ENCODE data around the gene SLC22A4.
A peak's percentile ranks its signal among the peaks of the same experiment; 100 is the strongest.

SLC22A4 gene

GRCh38 chr5:132300577-132301343 is 6.6 kb downstream of the SLC22A4 start:
- no peak for DNase-seq (ENCODE audit: low spot score)

GRCh38 chr5:132301344-132302271 is 7.4 kb downstream of the SLC22A4 start:
- no peak for DNase-seq (ENCODE audit: low spot score)

- no peak for DNase-seq (ENCODE audit: low spot score)
Measured at GRCh38 chr5:132302413-132302812, 8.2 kb downstream of the SLC22A4 start.

- no peak for DNase-seq (ENCODE audit: low spot score)
Measured at GRCh38 chr5:132303589-132303988, 9.4 kb downstream of the SLC22A4 start.

- no peak for DNase-seq (ENCODE audit: low spot score)
Measured at GRCh38 chr5:132305420-132305819, 11.2 kb downstream of the SLC22A4 start.

- DNase-seq (ENCODE audit: low spot score) = no peak
Measured at GRCh38 chr5:132308701-132309100, 14.5 kb downstream of the SLC22A4 start.

GRCh38 chr5:132309679-132310078 is 15.5 kb downstream of the SLC22A4 start:
- DNase-seq (ENCODE audit: low spot score) = no peak

- no peak for DNase-seq (ENCODE audit: low spot score)
Measured at GRCh38 chr5:132310141-132310834, 16.1 kb downstream of the SLC22A4 start.

- no peak for DNase-seq (ENCODE audit: low spot score)
Measured at GRCh38 chr5:132313366-132313765, 19.2 kb downstream of the SLC22A4 start.

- DNase-seq (ENCODE audit: low spot score) = no peak
Measured at GRCh38 chr5:132313961-132314432, 19.8 kb downstream of the SLC22A4 start.

- DNase-seq (ENCODE audit: low spot score) = no peak
Measured at GRCh38 chr5:132315529-132316067, 21.4 kb downstream of the SLC22A4 start.

GRCh38 chr5:132319975-132320374 is 25.8 kb downstream of the SLC22A4 start:
- no peak for DNase-seq (ENCODE audit: low spot score)

GRCh38 chr5:132321109-132321721 is 27.0 kb downstream of the SLC22A4 start:
- DNase-seq (ENCODE audit: low spot score) = peak; percentile 67

- no peak for DNase-seq (ENCODE audit: low spot score)
Measured at GRCh38 chr5:132322266-132322665, 28.1 kb downstream of the SLC22A4 start.

GRCh38 chr5:132323202-132323601 is 29.0 kb downstream of the SLC22A4 start:
- no peak for DNase-seq (ENCODE audit: low spot score)

GRCh38 chr5:132325691-132326090 is 31.5 kb downstream of the SLC22A4 start:
- DNase-seq (ENCODE audit: low spot score) = no peak

- DNase-seq (ENCODE audit: low spot score) = no peak
Measured at GRCh38 chr5:132327252-132327955, 33.2 kb downstream of the SLC22A4 start.

- no peak for DNase-seq (ENCODE audit: low spot score)
Measured at GRCh38 chr5:132334812-132335211, 40.6 kb downstream of the SLC22A4 start.

- DNase-seq (ENCODE audit: low spot score) = no peak
Measured at GRCh38 chr5:132335402-132335801, 41.2 kb downstream of the SLC22A4 start.

GRCh38 chr5:132339502-132339901 is 45.3 kb downstream of the SLC22A4 start:
- no peak for DNase-seq (ENCODE audit: low spot score)
